Measurements from ENCODE around the gene ABCA13.

The ABCA13 gene

DNA sequence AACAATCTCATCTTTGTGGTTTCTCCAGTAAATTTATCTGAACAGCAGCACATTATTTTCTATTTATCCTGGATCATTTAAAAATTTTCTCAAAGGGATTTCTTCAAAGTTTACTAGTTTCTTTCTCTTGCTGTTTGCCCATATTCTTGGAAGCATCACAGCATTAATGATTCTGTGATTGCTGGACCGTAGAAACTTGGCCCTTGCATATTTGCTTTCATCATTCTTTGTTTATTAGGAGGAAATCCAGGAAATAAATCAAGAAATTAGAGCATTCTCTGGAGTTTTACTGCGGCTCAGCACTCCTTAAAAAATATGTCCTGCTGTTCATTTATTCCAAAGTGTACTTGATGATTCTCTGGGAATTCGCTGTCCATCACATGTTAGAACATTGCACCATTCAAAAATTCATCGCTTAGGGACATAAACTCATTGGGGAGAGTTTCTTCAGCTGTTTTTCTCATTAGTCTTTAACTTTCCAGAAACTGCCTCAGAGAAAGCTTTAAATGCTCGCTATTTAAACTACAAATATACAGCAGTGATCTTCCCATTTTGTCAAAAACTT is 489.1 kb downstream of the ABCA13 start:
- no peaks in the 10 kb centered on the region for H3K4me1 ChIP-seq (ENCODE audit: control insufficient read depth in 1 of 2, insufficient read depth in 2 of 2, low read length in 2 of 2)
- no peak overlapping the region for H3K27ac ChIP-seq (ENCODE audit: low read length)
- no peaks in the 10 kb centered on the region for H3K9me3 ChIP-seq (ENCODE audit: control insufficient read depth in 1 of 2, low read length in 2 of 2)
- no peaks in the 10 kb centered on the region for H3K36me3 ChIP-seq (ENCODE audit: control insufficient read depth in 1 of 2, insufficient read depth in 2 of 2, low read length in 2 of 2)
- H3K4me3 ChIP-seq (ENCODE audit: low read depth in 1 of 2, low read length in 2 of 2) = no peak overlapping the region
- H3K27me3 ChIP-seq (ENCODE audit: low read depth, low read length) = no peaks in the 10 kb centered on the region

DNA sequence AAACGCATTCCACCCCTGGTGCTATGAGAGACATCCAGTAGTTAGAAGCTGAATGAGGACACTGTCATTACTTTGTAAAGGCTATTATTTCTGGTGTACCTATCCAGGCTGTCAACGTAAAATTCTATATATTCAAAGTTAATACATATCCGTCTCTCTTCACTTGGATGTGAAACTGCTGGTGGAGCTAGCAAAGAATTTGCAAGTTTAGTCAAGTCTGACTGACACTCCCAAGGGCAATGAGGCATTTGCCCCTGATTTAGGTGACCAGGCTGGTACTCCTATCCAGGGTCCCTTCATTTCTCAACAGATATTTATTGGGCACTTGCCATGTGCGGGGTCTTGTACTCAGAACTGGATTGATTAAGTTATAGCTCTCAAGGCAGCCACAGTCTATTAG is 493.0 kb downstream of the ABCA13 start:
- Histone ChIP-seq H3K27me3 (ENCODE audit: low read depth, low read length) (no peaks in the 10 kb centered on the region), H3K4me3 (ENCODE audit: low read depth in 1 of 2, low read length in 2 of 2) (no peak overlapping the region), H3K27ac (ENCODE audit: low read length) (no peak overlapping the region), H3K36me3 (ENCODE audit: control insufficient read depth in 1 of 2, insufficient read depth in 2 of 2, low read length in 2 of 2) (no peaks in the 10 kb centered on the region), H3K4me1 (ENCODE audit: control insufficient read depth in 1 of 2, insufficient read depth in 2 of 2, low read length in 2 of 2) (no peaks in the 10 kb centered on the region), H3K9me3 (ENCODE audit: control insufficient read depth in 1 of 2, low read length in 2 of 2) (no peaks in the 10 kb centered on the region)

DNA sequence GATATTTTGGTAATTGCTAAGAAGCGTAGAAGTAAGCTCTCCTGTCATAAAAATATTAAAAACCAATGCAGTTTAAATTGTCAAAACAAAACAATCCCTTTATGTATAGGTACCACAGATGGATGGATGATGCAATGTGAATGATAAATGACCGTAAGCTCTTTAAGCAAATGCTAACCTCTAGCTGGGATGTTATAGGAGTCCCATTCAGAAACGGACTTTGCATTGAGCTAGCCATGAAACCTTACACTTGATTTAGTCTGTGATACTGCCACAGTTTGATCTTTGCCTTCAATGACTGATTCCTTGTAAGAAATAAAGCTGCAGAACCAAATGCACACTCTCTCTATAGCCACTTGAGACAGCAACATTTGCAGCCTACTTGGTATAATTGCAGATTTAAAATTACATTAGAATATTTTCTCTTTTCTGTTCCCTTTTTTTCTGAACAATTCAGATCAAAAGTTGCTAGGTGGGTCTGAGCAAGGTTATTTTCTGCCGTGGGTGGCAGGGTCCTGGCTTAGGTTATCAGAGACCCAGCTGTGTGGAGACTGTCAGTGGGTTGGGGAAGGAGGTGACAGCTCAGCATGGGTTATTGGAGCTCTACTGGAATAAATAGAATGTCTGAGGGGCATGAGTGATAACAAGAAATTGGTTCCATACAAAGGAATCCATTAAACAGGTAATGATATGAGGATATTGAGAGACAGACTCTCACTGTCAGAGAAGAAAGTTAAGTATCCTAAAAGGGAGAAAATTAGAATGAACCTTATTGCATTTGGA is 494.3 kb downstream of the ABCA13 start:
- H3K27me3 ChIP-seq (ENCODE audit: low read depth, low read length) = no peaks in the 10 kb centered on the region
- H3K36me3 ChIP-seq (ENCODE audit: control insufficient read depth in 1 of 2, insufficient read depth in 2 of 2, low read length in 2 of 2) = no peaks in the 10 kb centered on the region
- no peak overlapping the region for H3K27ac ChIP-seq (ENCODE audit: low read length)
- H3K4me3 ChIP-seq (ENCODE audit: low read depth in 1 of 2, low read length in 2 of 2) = no peak overlapping the region
- H3K4me1 ChIP-seq (ENCODE audit: control insufficient read depth in 1 of 2, insufficient read depth in 2 of 2, low read length in 2 of 2) = no peaks in the 10 kb centered on the region
- H3K9me3 ChIP-seq (ENCODE audit: control insufficient read depth in 1 of 2, low read length in 2 of 2) = no peaks in the 10 kb centered on the region

- Histone ChIP-seq H3K27ac (ENCODE audit: low read length) (no peak overlapping the region), H3K9me3 (ENCODE audit: control insufficient read depth in 1 of 2, low read length in 2 of 2) (no peaks in the 10 kb centered on the region), H3K4me1 (ENCODE audit: control insufficient read depth in 1 of 2, insufficient read depth in 2 of 2, low read length in 2 of 2) (no peaks in the 10 kb centered on the region), H3K27me3 (ENCODE audit: low read depth, low read length) (no peaks in the 10 kb centered on the region), H3K4me3 (ENCODE audit: low read depth in 1 of 2, low read length in 2 of 2) (no peak overlapping the region), H3K36me3 (ENCODE audit: control insufficient read depth in 1 of 2, insufficient read depth in 2 of 2, low read length in 2 of 2) (no peaks in the 10 kb centered on the region)
Observed at GRCh38 chr7:48667407-48667806, 496.1 kb downstream of the ABCA13 start.

GRCh38 chr7:48671656-48672055 is 500.4 kb downstream of the ABCA13 start:
- Histone ChIP-seq H3K4me3 (ENCODE audit: low read depth in 1 of 2, low read length in 2 of 2) (no peak overlapping the region), H3K9me3 (ENCODE audit: control insufficient read depth in 1 of 2, low read length in 2 of 2) (no peaks in the 10 kb centered on the region), H3K4me1 (ENCODE audit: control insufficient read depth in 1 of 2, insufficient read depth in 2 of 2, low read length in 2 of 2) (no peaks in the 10 kb centered on the region), H3K36me3 (ENCODE audit: control insufficient read depth in 1 of 2, insufficient read depth in 2 of 2, low read length in 2 of 2) (no peaks in the 10 kb centered on the region), H3K27ac (ENCODE audit: low read length) (no peak overlapping the region), H3K27me3 (ENCODE audit: low read depth, low read length) (no peaks in the 10 kb centered on the region)

GRCh38 chr7:48681006-48681405 is 509.7 kb downstream of the ABCA13 start:
- Histone ChIP-seq H3K4me3 (ENCODE audit: low read depth in 1 of 2, low read length in 2 of 2) (no peak overlapping the region), H3K4me1 (ENCODE audit: control insufficient read depth in 1 of 2, insufficient read depth in 2 of 2, low read length in 2 of 2) (no peaks in the 10 kb centered on the region), H3K9me3 (ENCODE audit: control insufficient read depth in 1 of 2, low read length in 2 of 2) (no peaks in the 10 kb centered on the region), H3K27ac (ENCODE audit: low read length) (no peak overlapping the region), H3K27me3 (ENCODE audit: low read depth, low read length) (no peaks in the 10 kb centered on the region), H3K36me3 (ENCODE audit: control insufficient read depth in 1 of 2, insufficient read depth in 2 of 2, low read length in 2 of 2) (no peaks in the 10 kb centered on the region)

DNA sequence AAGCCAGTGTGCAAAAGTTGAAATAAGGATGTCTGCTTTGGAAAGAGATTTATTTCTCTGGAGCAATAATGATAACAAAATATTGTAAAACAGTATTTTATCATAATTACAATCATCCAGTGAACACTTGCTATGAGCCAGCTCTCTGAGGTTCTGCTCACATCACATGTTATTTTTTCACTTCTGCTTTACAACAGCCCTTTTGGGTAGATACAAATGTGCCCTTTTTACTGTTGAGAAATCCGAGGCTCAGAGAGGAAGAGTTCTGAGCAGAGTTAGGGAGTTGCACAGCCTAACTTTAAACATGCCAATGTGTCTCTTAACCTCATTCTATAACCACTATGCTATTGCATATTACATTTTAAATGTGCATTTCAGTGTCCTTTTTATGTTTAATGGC is 520.5 kb downstream of the ABCA13 start:
- no peaks in the 10 kb centered on the region for H3K36me3 ChIP-seq (ENCODE audit: control insufficient read depth in 1 of 2, insufficient read depth in 2 of 2, low read length in 2 of 2)
- no peaks in the 10 kb centered on the region for H3K9me3 ChIP-seq (ENCODE audit: control insufficient read depth in 1 of 2, low read length in 2 of 2)
- H3K4me1 ChIP-seq (ENCODE audit: control insufficient read depth in 1 of 2, insufficient read depth in 2 of 2, low read length in 2 of 2) = no peaks in the 10 kb centered on the region
- H3K4me3 ChIP-seq (ENCODE audit: low read depth in 1 of 2, low read length in 2 of 2) = no peak overlapping the region
- H3K27me3 ChIP-seq (ENCODE audit: low read depth, low read length) = no peaks in the 10 kb centered on the region
- H3K27ac ChIP-seq (ENCODE audit: low read length) = no peak overlapping the region
